Keratinocyte (primary cell): ENCODE results near the gene KSR2. TPM values are rescaled to one million over a fixed set of nuclear protein-coding genes. Genes with fewer than 3 reads are reported as not detected.

Experiments used
- DNase-seq: peaks from one replicate; pipeline ENCODE4 v3.0.0-alpha.2; 2011; ENCODE audit warnings: low read depth, missing footprints, low spot score
- FAIRE-seq: peaks from 2 replicates; lab custom pipeline; 2011; peaks lifted over from hg19 to GRCh38; lab: Jason Lieb, UNC
- H2AFZ ChIP-seq: 2 replicates; pipeline ENCODE4 v1.6.0; 2012; ENCODE audit warnings: low read length, control low read depth, inconsistent platforms; ENCODE audit not compliant: control insufficient read depth
- H3K27ac ChIP-seq: 2 replicates; pipeline ENCODE4 v1.5.1; 2011; ENCODE audit warnings: low read length; ENCODE audit not compliant: control insufficient read depth, insufficient read depth
- H3K27me3 ChIP-seq: 3 replicates; pipeline ENCODE4 v1.6.0; 2011; ENCODE audit warnings: low read length; ENCODE audit not compliant: control insufficient read depth, insufficient read depth; ENCODE audit errors: extremely low read depth
- H3K36me3 ChIP-seq, 2 experiments: 2 replicates in 1 of 2; 3 replicates in 1 of 2; pipeline ENCODE4 v1.5.1; 2011; ENCODE audit warnings: low read length in 2 of 2, mild to moderate bottlenecking in 1 of 2; ENCODE audit not compliant: control insufficient read depth in 2 of 2, insufficient read depth in 2 of 2; ENCODE audit errors: extremely low read depth in 1 of 2
- H3K4me1 ChIP-seq: 3 replicates; pipeline ENCODE4 v1.5.1; 2011; ENCODE audit warnings: low read length; ENCODE audit not compliant: control insufficient read depth, insufficient read depth; ENCODE audit errors: extremely low read depth
- H3K4me2 ChIP-seq: 3 replicates; pipeline ENCODE4 v1.6.0; 2011; ENCODE audit warnings: low read depth, low read length; ENCODE audit not compliant: control insufficient read depth, insufficient read depth; ENCODE audit errors: extremely low read depth
- H3K4me3 ChIP-seq, 3 experiments: fragments of 200-600 bp in 1 of 3; sonication (generic) in 1 of 3; 2 replicates in 2 of 3; 3 replicates in 1 of 3; pipeline ENCODE4 v1.5.1; 2011 to 2016; ENCODE audit warnings: low read length in 3 of 3, mild to moderate bottlenecking in 3 of 3, control low read depth in 2 of 3, inconsistent platforms in 1 of 3, low read depth in 1 of 3, mixed read lengths in 1 of 3, mixed run types in 1 of 3, moderate library complexity in 1 of 3; ENCODE audit not compliant: control insufficient read depth in 2 of 3, insufficient read depth in 2 of 3; ENCODE audit errors: extremely low read depth in 1 of 3
- H3K79me2 ChIP-seq: 2 replicates; pipeline ENCODE4 v1.6.0; 2012; ENCODE audit warnings: low read length; ENCODE audit not compliant: control insufficient read depth, insufficient read depth
- H3K9ac ChIP-seq: 3 replicates; pipeline ENCODE4 v1.6.0; 2011; ENCODE audit warnings: low read length; ENCODE audit not compliant: control insufficient read depth, insufficient read depth; ENCODE audit errors: extremely low read depth
- H3K9me1 ChIP-seq: 3 replicates; pipeline ENCODE4 v1.6.0; 2011; ENCODE audit warnings: low read length; ENCODE audit not compliant: control insufficient read depth, insufficient read depth; ENCODE audit errors: extremely low read depth
- H3K9me3 ChIP-seq: 2 replicates; pipeline ENCODE4 v1.5.1; 2012; ENCODE audit warnings: low read depth, low read length; ENCODE audit not compliant: control insufficient read depth
- H4K20me1 ChIP-seq: 3 replicates; pipeline ENCODE4 v1.6.0; 2011; ENCODE audit warnings: low read length; ENCODE audit not compliant: control insufficient read depth, insufficient read depth; ENCODE audit errors: extremely low read depth
- EZH2 ChIP-seq: IDR thresholded peaks from one replicate; pipeline ENCODE4 v1.6.1; 2012; ENCODE audit warnings: inconsistent platforms, mild to moderate bottlenecking, low read length, moderate library complexity
- dilution Hi-C: fragments of 300-500 bp; cut with MboI; formaldehyde crosslinking; loops from one replicate; pipeline ENCODE4 v1.7.0; 2020; ENCODE audit warnings: low sequenced_read_pairs; ENCODE audit not compliant: extremely low pct_ligation_motif_present
- polyA plus RNA-seq, 5 experiments: library from polyadenylated mRNA; depleted of rRNA in 3 of 5; stranded (reverse) in 3 of 5; stranded (forward) in 1 of 5; unstranded in 1 of 5; fragments of >200 nt; gene quantifications; 1 replicate in 1 of 5; 2 replicates in 3 of 5; 3 replicates in 1 of 5; pipeline versions ENCODE4 v1.2.1 to v1.2.3, GENCODE V29; 2011 to 2012; ENCODE audit warnings: missing spikeins in 2 of 5, low read depth in 1 of 5, low replicate concordance in 1 of 5
- TF ChIP-seq, protein P1 (sequence below), 3 experiments: IDR thresholded peaks in 1 of 3; conservative IDR thresholded peaks in 1 of 3; optimal IDR thresholded peaks in 1 of 3; 2 replicates in 2 of 3; 3 replicates in 1 of 3; pipeline versions ENCODE3 to v1.5.1; 2011; ENCODE audit warnings: low read length in 3 of 3, mild to moderate bottlenecking in 3 of 3, moderate library complexity in 2 of 3, control low read depth in 1 of 3, inconsistent platforms in 1 of 3; ENCODE audit not compliant: insufficient read depth in 2 of 3; ENCODE audit errors: extremely low read depth in 1 of 3

The KSR2 gene
- polyA plus RNA-seq, 1 donor (not counting 4 experiments of a cell fraction or from before 2014, with no cell fraction given) = 0.01 TPM

DNA sequence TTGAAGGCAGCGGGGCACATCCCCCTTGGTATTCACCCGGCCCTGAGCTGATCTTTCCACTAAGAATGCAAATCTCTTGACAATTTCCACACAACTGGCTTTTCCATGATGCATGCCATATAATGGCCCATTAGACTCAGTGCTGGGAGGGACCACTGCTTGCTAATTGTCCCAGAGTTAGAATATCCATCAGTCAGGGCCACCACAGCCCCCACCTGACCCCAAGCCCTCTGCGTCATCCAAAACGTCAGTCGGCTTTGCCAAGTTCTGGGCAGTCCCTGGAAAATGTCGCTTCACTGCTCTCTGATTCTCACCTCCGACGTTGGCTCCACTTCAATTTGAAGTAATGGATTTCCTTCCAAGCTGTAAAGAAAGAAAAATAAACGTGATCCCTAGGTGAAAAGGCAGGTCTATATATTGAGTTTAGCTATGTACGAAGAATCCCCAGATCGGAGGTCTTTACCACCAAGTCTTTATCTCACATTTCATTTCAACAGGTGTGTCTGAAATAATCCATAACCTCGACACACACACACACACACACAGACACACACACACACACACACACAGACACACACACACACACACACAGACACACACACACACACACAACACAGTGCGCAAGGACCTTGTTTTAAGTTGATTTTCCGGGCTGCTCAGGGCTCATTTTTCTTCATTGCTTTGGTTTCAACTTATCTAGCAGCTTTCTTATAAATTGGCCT lies 441.9 kb downstream of the KSR2 start:
- H3K27ac ChIP-seq = no peak overlapping the region
- TF ChIP-seq, protein P1, sequence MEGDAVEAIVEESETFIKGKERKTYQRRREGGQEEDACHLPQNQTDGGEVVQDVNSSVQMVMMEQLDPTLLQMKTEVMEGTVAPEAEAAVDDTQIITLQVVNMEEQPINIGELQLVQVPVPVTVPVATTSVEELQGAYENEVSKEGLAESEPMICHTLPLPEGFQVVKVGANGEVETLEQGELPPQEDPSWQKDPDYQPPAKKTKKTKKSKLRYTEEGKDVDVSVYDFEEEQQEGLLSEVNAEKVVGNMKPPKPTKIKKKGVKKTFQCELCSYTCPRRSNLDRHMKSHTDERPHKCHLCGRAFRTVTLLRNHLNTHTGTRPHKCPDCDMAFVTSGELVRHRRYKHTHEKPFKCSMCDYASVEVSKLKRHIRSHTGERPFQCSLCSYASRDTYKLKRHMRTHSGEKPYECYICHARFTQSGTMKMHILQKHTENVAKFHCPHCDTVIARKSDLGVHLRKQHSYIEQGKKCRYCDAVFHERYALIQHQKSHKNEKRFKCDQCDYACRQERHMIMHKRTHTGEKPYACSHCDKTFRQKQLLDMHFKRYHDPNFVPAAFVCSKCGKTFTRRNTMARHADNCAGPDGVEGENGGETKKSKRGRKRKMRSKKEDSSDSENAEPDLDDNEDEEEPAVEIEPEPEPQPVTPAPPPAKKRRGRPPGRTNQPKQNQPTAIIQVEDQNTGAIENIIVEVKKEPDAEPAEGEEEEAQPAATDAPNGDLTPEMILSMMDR (optimal IDR thresholded peaks at IDR 0.05 in 1 of 3, IDR thresholded peaks at IDR 0.05 in 1 of 3, conservative IDR thresholded peaks at IDR 0.05 in 1 of 3; ENCODE audit: extremely low read depth in 1 of 3, insufficient read depth in 2 of 3, low read length in 3 of 3) = no peak
- TF ChIP-seq EZH2 = no peak
- no peak overlapping the region for H3K4me3 ChIP-seq
- H2AFZ ChIP-seq = no peak overlapping the region
- H3K9ac ChIP-seq = no peak overlapping the region
- H4K20me1 ChIP-seq = no peaks in the 10 kb centered on the region
- H3K36me3 ChIP-seq = no peaks in the 10 kb centered on the region
- H3K27me3 ChIP-seq = no peaks in the 10 kb centered on the region
- no peaks in the 10 kb centered on the region for H3K4me1 ChIP-seq
- dilution Hi-C loops = no loop called here
- DNase-seq (no peak), FAIRE-seq (no peak)
- H3K9me1 ChIP-seq = no peaks in the 10 kb centered on the region
- no peak overlapping the region for H3K4me2 ChIP-seq
- no peaks in the 10 kb centered on the region for H3K79me2 ChIP-seq
- no peaks in the 10 kb centered on the region for H3K9me3 ChIP-seq

DNA sequence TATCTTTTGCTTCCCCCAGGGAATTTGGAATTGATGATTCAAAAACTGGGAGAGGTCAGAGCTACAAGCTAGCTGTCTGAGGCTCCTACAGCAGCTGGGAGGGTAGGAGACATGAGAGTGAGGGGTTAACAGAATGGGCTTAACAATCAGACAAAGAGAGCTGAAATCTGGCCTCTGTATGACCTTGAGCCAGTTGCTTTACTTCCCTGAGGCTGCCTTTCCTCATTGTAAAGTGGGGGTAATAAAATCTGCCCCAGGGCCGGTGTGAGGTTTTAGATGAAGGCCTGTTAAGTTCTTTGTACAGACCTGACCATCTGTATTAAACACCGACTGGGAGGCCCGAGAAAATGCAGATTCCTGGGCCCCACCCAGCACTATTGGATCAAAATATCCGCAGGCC lies 443.0 kb downstream of the KSR2 start:
- DNase-seq (no peak), FAIRE-seq (no peak)
- dilution Hi-C loops = no loop called here

More for the DNA sequence above, 443.0 kb downstream of the KSR2 start:
- no peak for TF ChIP-seq EZH2
- TF ChIP-seq, protein P1 (optimal IDR thresholded peaks at IDR 0.05 in 1 of 3, IDR thresholded peaks at IDR 0.05 in 1 of 3, conservative IDR thresholded peaks at IDR 0.05 in 1 of 3; ENCODE audit: extremely low read depth in 1 of 3, insufficient read depth in 2 of 3, low read length in 3 of 3) = no peak
- no peaks in the 10 kb centered on the region for H4K20me1 ChIP-seq
- H3K4me2 ChIP-seq = no peak overlapping the region
- H3K9me3 ChIP-seq = no peaks in the 10 kb centered on the region
- H3K4me3 ChIP-seq = no peak overlapping the region
- no peak overlapping the region for H3K27ac ChIP-seq
- no peaks in the 10 kb centered on the region for H3K79me2 ChIP-seq
- no peaks in the 10 kb centered on the region for H3K36me3 ChIP-seq
- no peak overlapping the region for H2AFZ ChIP-seq
- H3K27me3 ChIP-seq = no peaks in the 10 kb centered on the region
- H3K9me1 ChIP-seq = no peaks in the 10 kb centered on the region
- no peaks in the 10 kb centered on the region for H3K4me1 ChIP-seq
- no peak overlapping the region for H3K9ac ChIP-seq
